Activated gamma-delta T cell treated with Interleukin-2 at 50 U/mL for 16 hours (primary cell): ENCODE data around the gene GRID2.

Experiments
- DNase-seq: peaks from one replicate; pipeline ENCODE4 v3.0.0-alpha.2; 2020

The GRID2 gene

DNA sequence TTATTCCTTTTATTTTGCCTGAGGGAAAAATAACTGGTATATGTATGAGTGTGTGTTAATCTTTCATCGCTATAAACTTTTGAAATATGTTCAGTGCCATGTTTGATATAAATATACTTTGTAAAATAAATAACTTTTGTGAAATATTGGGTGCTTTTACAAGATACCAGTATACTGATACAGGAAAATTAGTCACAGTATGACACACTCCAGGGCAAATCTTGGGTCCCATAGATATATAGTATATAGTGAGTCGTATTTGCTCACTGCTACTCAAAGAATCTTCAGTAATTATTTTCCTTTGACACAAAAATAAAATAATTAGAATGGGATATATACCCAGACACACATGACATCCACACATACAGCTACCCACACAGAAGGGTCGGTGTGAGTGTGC is 472.3 kb downstream of the GRID2 start:
- no peak for DNase-seq

DNA sequence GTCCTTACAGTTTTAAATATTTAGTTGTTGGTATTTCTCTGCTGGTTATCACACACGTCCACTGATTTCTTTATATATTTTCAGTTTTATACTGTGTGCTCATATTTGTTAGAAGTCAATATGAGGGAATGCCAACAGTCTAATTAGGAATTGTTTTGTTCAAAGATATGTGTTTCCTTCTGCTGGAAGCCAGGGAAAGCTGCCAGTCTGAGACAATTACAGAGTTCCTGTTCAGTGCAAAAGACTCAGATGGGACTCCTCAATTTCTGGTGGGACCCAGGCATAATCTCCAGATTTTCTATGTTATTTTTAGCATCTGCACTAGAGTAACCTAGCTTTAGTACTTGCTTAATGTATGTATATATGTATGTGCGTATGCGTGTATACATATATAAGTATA is 486.0 kb downstream of the GRID2 start:
- DNase-seq: no peak

DNA sequence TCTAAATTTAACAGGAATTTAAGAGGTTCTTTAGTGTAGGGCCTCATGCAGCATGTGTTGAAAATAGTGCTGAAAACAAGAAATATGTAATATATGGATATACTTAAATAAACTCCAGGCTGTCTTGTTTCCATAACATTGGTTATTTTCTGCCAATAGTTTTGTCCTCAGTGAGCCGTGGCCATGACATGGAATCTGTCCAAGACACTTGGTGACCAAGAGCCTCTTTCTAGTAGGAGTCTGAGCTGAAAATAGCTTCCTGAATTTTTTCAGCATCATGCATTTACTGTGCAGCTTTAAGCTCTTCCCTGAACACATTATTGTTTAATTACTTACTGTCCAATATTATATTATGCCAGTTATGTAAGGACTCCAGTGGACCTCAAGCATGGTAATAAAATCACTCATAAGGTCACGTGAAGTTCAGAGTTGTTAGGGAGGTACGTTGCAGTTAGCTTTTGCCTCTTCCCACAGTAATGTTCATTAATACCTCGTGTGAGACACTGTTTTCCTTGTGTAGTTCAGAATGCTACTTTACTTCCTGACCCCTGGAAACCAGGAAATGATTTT is 488.2 kb downstream of the GRID2 start:
- no peak for DNase-seq

DNA sequence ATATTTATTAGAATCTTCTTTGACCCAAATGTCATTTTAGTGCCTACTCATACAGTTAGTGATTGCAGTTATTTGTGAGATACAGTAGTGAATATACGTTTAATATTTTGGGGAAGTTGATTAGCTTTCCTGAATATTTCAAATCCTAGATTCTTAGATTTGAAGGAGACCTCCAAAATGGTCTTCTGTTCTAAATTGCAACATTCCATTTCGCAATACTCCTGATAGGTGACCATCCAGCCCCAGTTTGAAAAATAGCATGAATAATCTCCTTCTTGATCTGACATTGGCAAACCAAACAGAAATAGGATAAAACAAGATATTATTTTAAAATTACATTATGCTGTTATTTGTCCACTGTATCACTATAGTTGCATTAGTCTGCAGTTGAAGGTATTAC is 505.6 kb downstream of the GRID2 start:
- no peak for DNase-seq

DNA sequence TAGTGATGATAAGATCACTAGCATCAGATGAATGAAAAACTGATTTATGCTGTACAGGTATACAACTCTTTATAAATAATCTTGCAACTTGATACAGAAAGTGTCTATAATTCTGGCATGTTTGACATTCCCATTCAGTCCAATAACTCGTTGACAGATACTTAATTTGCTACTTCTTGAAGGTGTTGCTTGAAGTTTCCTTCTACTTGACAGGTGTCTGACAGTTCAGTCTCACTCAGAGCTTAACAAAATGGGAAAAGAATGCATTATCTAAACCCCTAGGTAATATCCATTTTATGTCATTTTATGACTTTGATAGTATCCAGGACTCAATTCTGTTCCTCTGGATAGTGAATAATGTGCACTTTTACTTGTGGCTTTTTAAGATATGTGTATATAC is 508.9 kb downstream of the GRID2 start:
- DNase-seq: no peak

DNA sequence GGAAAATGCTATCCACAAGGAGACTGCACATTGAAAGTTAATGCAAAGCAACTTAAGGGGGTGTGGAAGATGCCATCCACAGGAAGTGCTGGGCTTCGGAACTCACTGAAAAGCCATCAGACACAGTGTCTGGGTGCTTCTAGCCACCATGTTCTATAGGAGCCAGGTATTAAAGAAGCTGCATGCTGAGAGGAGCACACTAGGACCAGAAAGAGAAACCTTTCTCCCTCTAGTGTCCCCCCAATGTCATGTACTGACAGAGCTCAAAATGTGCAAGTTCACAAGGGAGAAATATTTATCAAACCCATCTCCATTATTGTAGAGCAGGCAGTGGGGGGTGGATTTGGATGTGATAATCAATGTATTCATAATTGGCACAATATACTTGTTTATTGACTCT is 510.9 kb downstream of the GRID2 start:
- no peak for DNase-seq

DNA sequence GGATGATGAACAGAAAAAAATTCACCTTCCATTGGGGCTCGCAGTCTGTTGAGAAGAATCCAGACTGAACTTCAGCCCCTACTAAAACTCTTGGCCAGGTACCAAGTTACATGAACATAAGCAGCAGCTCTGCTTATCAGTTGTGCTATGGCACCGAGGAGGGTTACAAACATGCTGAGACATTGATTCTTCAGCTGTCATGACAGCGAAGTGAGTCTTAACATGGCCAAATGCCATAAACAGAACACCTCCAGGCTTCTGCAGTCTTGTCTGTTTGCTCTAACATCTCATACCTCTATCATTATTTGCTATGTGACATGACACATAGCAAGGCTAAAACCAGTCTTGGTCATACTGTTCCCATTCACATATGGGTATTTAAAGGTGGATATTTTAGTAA is 521.5 kb downstream of the GRID2 start:
- no peak for DNase-seq

DNA sequence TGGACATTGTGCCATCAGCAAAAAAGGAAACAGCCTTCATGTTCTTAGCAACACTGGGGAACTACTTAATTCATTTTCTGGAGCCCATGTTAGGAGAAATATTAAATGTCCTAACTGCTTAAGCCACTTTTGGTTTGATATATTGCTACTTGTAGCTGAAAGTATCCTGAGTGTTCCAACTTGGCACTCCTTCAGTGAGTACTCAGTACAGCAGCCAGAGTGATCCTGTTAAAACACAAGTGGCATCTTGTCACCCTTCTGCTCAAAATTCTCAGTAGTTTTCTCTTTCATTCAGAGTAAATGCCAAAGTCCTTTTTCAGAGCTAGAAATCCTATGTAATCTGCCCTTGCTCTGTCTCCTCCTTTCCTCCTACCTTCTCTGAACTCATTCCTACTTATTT is 522.0 kb downstream of the GRID2 start:
- DNase-seq: no peak

DNA sequence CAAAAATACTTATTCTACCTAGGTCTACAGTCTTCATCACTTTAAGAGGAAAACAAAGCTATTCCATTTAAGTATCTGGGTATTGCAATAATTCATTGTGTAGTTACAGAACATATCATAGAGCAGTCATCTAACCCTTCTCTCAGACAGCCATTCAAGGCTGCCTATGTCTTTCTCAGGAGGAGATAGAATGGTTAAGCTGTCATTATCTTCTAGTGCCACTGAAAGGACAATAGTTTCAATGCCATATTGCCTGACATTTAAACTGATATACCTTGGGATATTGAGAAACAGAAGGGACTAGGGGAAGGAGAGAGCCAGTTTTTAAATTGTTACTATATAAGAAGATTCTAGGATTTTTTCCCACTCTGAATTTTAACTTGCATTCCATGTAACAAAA is 527.0 kb downstream of the GRID2 start:
- DNase-seq: no peak

DNA sequence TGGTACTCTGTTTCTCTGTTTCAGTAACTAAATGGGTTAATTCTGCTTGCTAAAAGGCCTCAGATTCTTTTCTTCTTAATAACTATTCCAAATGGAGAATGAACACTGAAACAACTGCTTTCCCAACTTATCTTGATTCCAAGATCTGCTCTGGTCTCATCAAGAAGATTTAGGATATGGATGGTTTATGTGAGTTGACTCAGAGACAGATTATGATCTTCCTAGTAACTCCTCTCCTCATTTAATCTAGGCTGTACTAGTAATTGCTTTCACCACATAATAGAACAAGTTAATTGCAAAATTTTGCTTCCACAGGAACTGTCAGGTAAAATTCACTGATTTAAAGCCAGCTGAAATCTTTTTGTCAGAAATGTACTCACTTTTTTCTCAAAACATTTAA is 537.1 kb downstream of the GRID2 start:
- no peak for DNase-seq

DNA sequence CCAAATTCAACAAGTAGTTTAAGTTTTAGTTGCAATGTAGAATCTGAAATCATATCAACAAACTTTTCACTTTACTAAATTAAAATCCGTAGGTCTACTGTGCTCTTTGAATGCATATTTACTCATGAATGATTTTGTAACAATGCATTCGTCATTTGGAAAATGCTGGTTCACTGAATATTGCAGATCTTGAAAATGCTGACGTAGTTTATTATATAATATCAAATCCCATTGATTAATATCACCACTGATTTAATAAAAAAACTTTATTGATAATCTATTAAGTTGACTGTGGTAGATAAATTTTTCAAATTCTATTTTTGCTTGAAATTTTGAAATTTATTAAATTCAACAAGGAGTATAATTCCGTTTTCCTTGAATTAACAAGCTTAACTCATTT is 540.0 kb downstream of the GRID2 start:
- DNase-seq: no peak

DNA sequence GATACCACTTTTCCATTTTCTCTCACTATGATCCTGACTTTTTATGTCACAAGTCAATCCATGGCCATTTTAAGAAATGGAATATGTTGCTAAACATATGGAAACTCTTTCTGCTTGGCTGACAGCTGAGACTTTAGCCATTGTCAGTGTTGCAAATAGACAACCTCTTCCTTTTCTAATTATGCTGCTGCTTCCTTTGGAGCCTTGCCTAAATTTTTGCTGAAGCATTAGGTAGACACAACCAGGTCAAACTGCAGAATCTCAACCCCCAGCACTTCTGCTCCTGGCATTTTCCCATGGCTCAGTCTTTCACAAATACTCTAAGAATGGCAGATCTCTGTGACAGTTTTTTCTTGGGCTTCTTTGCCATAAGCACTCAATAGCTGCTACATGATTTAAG is 543.3 kb downstream of the GRID2 start:
- DNase-seq: no peak

DNA sequence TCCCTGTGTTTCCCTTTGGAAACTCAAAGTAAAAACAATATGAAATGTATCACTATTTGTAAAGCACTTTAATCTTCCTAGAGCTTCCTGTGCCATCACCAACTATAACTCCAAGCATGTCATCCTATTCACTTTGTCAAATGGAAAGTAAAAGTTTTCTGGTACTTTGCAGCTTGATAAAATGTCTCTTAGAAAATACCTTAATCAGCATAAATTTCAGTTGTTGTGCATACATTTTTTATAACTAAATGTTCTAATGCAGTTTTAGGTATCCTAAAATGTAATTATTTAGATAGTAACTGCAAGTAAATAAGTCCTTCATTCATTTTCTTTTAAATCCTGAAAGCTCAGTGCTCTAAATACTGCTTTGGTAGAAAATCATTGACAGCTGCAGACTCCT is 558.7 kb downstream of the GRID2 start:
- no peak for DNase-seq

DNA sequence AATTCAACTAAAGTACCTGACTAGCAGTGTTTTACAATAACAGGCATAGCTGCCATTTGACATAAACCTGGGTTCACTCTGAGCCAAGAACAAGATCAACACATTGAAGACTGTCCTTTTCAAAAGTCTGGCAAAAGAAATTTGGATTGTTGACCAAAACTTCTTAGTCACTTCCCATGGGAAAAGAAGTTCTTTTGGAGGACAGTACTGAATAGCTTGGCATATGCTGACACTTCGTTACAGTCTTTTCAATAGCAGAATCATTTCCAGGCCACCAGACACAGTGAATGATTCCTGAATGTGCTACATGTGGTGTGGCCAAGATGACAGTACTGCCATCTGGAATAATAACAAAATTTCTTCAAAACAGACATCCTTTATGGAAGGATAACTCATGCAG is 560.3 kb downstream of the GRID2 start:
- no peak for DNase-seq

DNA sequence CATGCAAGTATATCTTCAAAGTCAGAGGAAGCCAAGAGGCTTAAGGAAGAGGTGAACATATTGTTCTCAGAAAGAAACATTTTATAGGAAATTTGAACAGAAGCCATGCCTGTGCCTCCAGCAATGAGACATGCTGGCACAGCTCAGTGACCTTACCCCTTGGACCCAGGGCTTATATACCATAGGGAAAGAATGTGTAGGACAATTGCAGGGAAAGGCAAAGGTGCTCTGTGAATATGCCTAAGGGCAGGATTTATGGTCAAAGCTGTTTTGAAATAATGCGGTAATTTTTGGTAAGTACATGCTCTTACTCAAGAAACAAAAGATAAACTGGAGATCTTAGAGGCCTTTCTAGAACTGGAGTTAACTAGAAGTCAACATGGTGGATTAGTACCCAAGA is 568.8 kb downstream of the GRID2 start:
- DNase-seq: no peak

DNA sequence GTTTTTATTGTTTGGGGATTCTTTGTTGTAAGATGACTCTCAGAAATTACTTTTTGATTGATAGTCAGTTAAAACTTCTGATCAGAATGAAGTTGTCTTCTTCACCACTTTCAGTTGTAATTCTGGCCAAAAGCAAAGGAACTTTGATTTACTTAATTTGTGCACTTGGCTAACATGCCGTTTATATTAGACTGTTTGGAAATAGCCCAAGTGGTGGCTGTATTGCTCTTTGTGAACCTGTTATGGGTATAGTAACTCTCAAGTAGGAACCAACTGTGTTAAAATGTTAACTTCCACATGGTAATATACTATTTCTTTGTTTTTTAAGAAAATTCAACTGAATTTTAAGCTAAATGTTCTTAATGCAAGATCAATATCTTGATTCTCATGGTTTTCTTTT is 581.9 kb downstream of the GRID2 start:
- no peak for DNase-seq

DNA sequence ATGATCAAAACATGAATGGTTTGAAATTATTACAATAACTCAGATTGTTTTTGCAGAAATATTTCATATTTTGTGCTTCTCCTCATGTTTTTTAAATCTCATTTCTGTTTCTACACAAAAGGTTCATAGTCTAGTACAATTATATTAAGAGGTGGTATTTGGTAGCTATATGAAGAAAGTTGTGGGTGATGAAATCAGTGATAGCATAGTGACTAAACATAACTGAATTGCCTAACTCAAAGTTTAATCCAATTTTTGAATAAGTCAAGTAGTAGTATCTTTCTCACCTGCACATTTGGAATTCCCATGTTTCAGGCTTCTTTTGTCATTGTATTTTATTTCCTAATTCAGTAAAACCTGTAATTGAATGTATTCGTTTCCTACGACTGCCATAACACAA is 648.7 kb downstream of the GRID2 start:
- DNase-seq: no peak

DNA sequence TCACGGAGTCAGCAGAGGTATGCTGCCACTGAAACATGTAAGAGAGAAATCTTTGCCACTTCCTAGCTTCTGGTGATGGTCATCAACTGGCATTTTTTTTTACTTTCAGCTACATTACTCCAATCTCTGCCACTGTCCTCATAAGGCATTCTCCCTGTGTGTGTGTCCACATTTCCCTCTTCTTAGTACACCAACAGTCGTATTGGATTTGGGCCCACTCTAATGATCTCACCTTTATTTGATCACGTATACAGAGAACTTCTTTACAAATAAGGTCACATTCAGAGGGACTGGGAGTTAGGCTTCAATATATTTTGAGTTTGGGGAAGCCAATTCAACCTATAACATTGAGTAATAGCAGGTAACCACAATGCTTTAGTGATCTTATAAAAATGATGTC is 649.1 kb downstream of the GRID2 start:
- DNase-seq: no peak

DNA sequence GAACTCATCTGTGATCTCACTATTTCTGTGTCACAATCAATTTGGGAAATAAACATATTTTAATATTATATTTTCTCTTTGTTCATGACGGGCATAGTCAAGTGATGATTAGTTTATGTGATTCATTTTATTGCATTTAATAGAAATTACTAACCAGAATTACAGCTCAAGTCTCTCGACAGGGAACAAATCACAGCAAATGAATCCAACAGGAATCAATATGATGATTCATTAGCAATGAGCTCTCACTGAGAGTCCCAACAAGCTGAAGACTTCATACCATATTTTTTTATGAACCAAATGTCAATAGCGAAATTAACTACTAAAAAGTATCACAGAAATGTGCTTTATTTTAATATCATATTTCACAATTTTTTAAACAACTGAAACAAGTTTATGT is 649.7 kb downstream of the GRID2 start:
- DNase-seq: no peak

DNA sequence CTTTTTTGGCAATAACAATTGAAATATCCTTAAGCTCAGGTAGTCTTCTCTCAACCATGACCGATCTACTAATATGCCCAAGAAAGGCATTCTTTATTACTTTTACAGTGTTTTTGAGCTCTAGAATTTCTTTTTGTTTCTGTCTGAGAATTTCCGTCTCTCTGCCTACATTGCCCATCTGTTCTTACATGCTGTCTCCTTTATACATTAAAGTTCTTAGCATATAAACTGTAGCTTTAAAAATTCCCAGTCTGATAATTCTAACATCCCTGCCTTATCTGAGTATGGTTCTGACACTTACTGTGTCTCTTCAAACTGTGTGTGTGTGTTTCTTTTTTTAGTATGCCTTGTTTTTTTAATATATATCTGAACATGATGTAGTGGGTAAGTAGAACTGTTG is 658.1 kb downstream of the GRID2 start:
- DNase-seq: no peak

DNA sequence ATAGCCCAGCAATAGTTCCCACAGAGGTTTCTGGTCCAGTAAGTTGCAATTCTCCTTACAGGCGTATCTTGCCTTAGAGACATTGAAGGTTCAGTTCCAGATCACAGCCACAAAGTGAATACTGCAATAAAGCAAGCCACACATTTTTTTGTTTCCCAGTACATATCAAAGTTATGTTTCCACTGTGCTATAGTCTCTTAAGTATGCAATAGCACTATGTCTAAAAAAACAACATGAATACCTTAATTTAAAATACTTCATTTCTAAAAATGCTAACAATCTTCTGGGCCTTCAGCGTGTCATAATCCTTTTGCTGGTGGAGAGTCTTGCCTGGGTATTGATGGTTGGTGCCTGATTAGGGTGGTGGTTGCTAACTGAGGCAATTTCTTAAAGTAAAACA is 659.1 kb downstream of the GRID2 start:
- no peak for DNase-seq

DNA sequence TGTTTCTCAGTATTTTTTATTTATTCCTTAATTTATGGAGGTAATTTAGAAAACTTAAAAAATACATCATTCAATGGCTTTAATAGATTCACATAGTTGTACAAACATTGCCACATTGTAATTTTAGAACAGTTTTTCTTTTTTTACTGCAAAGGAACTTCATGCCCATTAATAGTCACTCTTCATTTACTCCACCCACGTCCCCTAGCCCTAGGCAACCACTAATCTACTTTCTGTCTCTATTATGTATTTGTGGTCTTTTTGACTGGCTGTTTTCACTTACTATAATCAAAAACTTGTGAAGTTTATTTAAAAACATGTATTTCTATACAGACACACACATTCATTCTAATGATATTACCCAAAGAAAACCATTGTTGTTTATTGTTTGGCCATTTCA is 664.8 kb downstream of the GRID2 start:
- no peak for DNase-seq

DNA sequence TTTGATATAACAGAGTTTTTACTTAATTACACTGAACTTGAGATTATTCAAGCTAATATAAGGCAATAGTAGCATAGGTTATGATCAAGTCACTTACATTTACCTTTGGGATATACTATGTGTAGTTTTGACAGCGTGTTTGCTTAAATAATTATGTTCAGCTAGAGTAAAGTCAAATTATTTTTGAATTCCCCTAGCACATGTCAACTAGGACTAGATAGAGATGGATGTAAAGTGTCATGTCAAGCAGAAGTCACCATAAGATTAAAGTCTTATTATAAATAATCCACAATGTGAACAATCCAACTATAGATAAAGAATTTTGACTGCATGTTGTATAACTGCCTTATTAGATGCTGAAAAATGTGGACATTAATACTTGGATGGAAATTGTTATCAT is 665.2 kb downstream of the GRID2 start:
- no peak for DNase-seq

DNA sequence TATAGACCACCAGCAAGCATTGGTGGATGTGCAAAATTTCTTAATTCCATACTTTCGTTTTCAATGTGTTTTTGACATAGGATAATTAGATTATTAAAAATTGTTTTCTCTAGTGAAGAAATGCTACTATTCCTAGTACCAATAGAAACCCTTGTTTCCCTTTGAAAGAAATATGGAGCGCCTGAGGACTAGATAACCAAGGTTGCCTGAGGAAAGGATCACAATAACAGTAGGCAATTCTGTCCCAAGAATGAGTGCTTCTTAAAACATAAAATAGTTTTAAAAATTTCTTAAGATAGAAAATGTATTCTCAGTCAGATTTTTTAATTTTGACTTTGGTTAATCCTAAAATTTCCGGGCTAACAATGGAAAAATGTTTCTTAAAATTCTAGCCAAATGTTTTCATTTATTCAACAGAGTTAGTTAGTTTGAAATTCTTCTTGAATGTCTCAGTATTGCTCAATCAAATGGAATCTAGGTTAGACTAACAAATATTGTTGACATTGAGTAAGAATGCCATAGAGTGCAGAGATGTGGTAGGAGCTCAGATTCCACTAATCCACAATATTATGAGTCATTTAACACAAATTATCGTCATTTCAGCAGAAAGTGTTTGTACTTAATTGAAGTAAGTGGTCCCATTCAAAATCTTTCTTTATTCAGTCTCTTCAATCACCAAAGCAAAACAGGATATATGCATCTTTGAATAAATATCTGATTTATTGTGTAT is 666.0 kb downstream of the GRID2 start:
- DNase-seq: no peak

DNA sequence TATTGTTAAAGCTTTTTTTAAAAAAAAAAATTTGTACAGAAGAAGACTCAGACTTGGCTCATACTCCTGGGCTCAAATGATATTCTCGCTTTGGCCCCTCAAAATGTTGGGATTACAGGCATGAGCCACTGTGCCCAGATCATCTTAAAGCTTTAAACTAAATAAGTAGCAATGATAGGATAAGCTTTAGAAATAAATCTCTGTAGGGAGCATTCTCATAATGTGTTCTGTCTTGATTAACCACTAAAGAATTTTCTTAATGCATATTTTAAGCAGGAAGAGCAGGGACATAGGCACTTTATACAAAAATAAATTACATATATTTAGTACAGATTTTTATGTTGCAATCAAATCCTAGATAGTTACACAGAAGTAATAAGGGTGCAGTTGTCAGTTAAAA is 667.2 kb downstream of the GRID2 start:
- DNase-seq: no peak
